HG03521 (cell line): ENCODE results near the gene LINGO4.

ENCODE experiments used
- ATAC-seq: cut with Tn5 transposase; IDR thresholded peaks from one replicate; pipeline ENCODE4 v1.9.1; 2021; ENCODE audit warnings: mild to moderate bottlenecking, moderate library complexity; ENCODE audit not compliant: unreplicated experiment

The LINGO4 gene

GRCh38 chr1:151805066-151805820 is at the start of gene LINGO4:
Gene LINGO4 (minus strand): TSS chr1:151805419. CDS start chr1:151802704, 2,715 bp downstream.
- ATAC-seq, result no peak

- no peak for ATAC-seq
These were observed 49.4 kb upstream of the LINGO4 start for GRCh38 chr1:151854658-151855057.

- no peak for ATAC-seq
These were observed 48.3 kb upstream of the LINGO4 start, which contains the start of gene THEM5 for GRCh38 chr1:151853411-151853943. Gene THEM5 (minus strand): TSS chr1:151853712. CDS start chr1:151853565, 147 bp downstream.

GRCh38 chr1:151852733-151853132 is 47.5 kb upstream of the LINGO4 start:
- no peak for ATAC-seq

GRCh38 chr1:151851886-151852285 is 46.7 kb upstream of the LINGO4 start:
- no peak for ATAC-seq

- ATAC-seq, result no peak
These were observed 44.7 kb upstream of the LINGO4 start for GRCh38 chr1:151849871-151850270.

GRCh38 chr1:151849126-151849525 is 43.9 kb upstream of the LINGO4 start:
- no peak for ATAC-seq

GRCh38 chr1:151847867-151848596 is 42.8 kb upstream of the LINGO4 start:
- ATAC-seq, result no peak

GRCh38 chr1:151846686-151847237 is 41.5 kb upstream of the LINGO4 start:
- no peak for ATAC-seq

- ATAC-seq, result no peak
These were observed 40.9 kb upstream of the LINGO4 start for GRCh38 chr1:151846062-151846568.

- no peak for ATAC-seq
These were observed 38.2 kb upstream of the LINGO4 start for GRCh38 chr1:151843398-151843797.

GRCh38 chr1:151841141-151841540 is 35.9 kb upstream of the LINGO4 start:
- ATAC-seq, result no peak

GRCh38 chr1:151840421-151840820 is 35.2 kb upstream of the LINGO4 start:
- no peak for ATAC-seq

- ATAC-seq, result no peak
These were observed 34.5 kb upstream of the LINGO4 start, which contains the start of gene C2CD4D for GRCh38 chr1:151839457-151840403. Gene C2CD4D (minus strand): TSS chr1:151839820. CDS start chr1:151838989, 831 bp downstream.

GRCh38 chr1:151839082-151839412 is 33.8 kb upstream of the LINGO4 start:
- ATAC-seq, result no peak

- no peak for ATAC-seq
These were observed 33.2 kb upstream of the LINGO4 start for GRCh38 chr1:151838222-151839081.

GRCh38 chr1:151837884-151838221 is 32.6 kb upstream of the LINGO4 start:
- ATAC-seq, result no peak

GRCh38 chr1:151837197-151837596 is 32.0 kb upstream of the LINGO4 start:
- ATAC-seq, result no peak

GRCh38 chr1:151835596-151835995 is 30.4 kb upstream of the LINGO4 start:
- no peak for ATAC-seq
